Esophagus squamous epithelium (tissue), 5 donors: ENCODE measurements around the gene RAB6A. TPM values are rescaled to one million over a fixed set of nuclear protein-coding genes. Genes with fewer than 3 reads are reported as not detected.
"Not testable (repeated sequence)": the region's sequence is repeated elsewhere in the genome, so short reads cannot be mapped to it uniquely, and the experiment has no call there.

Experiments
- DNase-seq: peaks from one replicate; lab custom pipeline; 2025; lab: John Stamatoyannopoulos, UW
- H3K27ac ChIP-seq, 4 donors: fragments of 200-600 bp; sonication (generic); one replicate each; pipeline ENCODE4 v1.5.1; 2016 to 2019; ENCODE audit warnings: mild to moderate bottlenecking in 1 of 4
- H3K27me3 ChIP-seq, 4 donors: fragments of 200-600 bp; sonication (generic); 1 replicate in 3 of 4; 2 replicates in 1 of 4; pipeline versions ENCODE4 v1.5.1 to v1.6.0; 2017 to 2021; ENCODE audit warnings: antibody characterized with exemption in 1 of 4
- H3K36me3 ChIP-seq, 3 donors: fragments of 200-600 bp; sonication (generic); one replicate each; pipeline ENCODE4 v1.5.1; 2016 to 2019
- H3K4me1 ChIP-seq, 3 donors: fragments of 200-600 bp; sonication (generic); one replicate each; pipeline ENCODE4 v1.5.1; 2017 to 2019
- H3K4me3 ChIP-seq, 4 donors: fragments of 200-600 bp; sonication (generic); 1 replicate in 3 of 4; 2 replicates in 1 of 4; pipeline ENCODE4 v1.5.1; 2016 to 2019; ENCODE audit warnings: mild to moderate bottlenecking in 2 of 4, moderate library complexity in 1 of 4
- H3K9me3 ChIP-seq, 3 donors: fragments of 200-600 bp; sonication (generic); one replicate each; pipeline ENCODE4 v1.5.1; 2016 to 2019
- POLR2A ChIP-seq, 4 donors: fragments of 450-650 bp; IDR thresholded peaks; one replicate each; pipeline ENCODE4 v1.6.1; 2017; ENCODE audit warnings: antibody characterized with exemption in 4 of 4, mild to moderate bottlenecking in 4 of 4, moderate library complexity in 3 of 4
- WGBS, 2 donors: methylation state at CpG; one replicate each; pipeline ENCODE4 v1.1.5; 2018; 5-methylcytosine and 5-hydroxymethylcytosine counted together
- intact Hi-C: fragments of 100-400 bp; cut with DNase I; formaldehyde crosslinking; loops from one replicate; pipeline ENCODE4 v1.15.0; 2022
- total RNA-seq, 4 donors: library from RNA; depleted of rRNA; stranded (reverse); fragments of >200 nt; gene quantifications; one replicate each; pipeline ENCODE4 v1.1.0, GENCODE V29; 2016
- TF ChIP-seq, protein P1 (sequence below), 6 experiments: fragments of 450-650 bp in 4 of 6; fragments of 200-600 bp in 2 of 6; sonication (generic) in 2 of 6; IDR thresholded peaks; one replicate each; pipeline ENCODE4 v1.5.1; 2016 to 2019; ENCODE audit warnings: antibody characterized with exemption in 6 of 6, mild to moderate bottlenecking in 4 of 6, moderate library complexity in 4 of 6
- donor health status: DM: yes; HTN: yes; CAD: no.

The RAB6A gene
- total RNA-seq, 4 donors from 2014 or later: 115 to 234 (median 161) TPM

DNA sequence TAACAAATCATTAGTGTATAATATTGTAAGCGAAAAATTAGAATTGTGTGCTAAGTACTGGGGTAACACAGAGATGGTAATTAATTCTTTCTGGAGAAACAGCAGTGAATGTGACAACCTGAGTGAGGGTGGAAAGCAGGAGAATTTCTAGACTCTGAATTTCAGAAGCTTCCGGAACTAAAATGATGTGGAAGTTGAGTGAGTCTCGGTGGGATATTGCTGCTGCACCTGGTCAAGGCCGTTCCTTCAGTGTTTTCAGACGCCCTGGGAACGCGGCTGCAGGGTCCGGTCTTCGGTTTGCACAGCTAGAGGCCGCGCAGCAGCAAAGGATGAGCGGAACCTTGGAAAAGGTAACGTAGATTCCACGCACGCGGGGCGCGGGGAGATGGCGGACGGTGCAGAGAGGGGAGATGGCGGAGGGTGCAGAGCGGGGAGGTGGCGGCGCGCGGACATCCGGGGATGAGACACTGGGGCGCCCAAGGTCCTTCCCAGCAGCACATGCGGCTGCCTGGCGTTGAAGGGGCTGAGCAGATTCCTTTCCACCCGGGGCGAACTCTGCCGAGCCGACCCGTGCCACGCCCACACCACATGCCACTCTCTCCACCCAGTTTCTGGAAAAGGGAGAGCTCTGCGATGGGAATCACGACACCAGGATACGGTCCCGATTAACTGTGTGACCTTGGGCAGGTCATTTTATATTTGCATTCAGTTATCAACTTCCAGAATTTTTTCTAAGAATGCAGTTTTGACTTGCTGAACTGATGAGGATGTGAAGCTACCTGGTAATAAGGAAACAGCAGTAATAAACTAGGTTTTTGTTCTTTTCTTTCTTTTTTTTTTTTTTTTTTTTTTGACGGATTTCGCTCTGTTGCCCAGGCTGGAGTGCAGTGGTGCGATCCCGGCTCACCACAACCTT, 27.0 kb upstream of the RAB6A start, which contains the start of gene MRPL48:
Gene MRPL48 (plus strand): TSS at position 232 of the 916 bp plus-strand sequence. CDS start 98 bp downstream, at position 330.
- intact Hi-C loops: no loop called here
- Histone ChIP-seq H3K27ac (peak within 1 kb of the TSS; percentile 84 to 95 (median 92)), H3K4me1 (peaks cover 6 to 36% (median 15%) of the 10 kb centered on the region in 3 donors), H3K27me3 (no peaks in the 10 kb centered on the region), H3K4me3 (peak within 1 kb of the TSS; percentile 66 to 93 (median 82)), H3K9me3 (no peaks in the 10 kb centered on the region), H3K36me3 (peaks cover 0 to 9% (median 0%) of the 10 kb centered on the region in 3 donors)
- 4 to 8% methylated on average over 23 of the region's 44 CpGs for WGBS, 2 donors
- DNase-seq: peak; percentile 72
- TF ChIP-seq, protein P1, sequence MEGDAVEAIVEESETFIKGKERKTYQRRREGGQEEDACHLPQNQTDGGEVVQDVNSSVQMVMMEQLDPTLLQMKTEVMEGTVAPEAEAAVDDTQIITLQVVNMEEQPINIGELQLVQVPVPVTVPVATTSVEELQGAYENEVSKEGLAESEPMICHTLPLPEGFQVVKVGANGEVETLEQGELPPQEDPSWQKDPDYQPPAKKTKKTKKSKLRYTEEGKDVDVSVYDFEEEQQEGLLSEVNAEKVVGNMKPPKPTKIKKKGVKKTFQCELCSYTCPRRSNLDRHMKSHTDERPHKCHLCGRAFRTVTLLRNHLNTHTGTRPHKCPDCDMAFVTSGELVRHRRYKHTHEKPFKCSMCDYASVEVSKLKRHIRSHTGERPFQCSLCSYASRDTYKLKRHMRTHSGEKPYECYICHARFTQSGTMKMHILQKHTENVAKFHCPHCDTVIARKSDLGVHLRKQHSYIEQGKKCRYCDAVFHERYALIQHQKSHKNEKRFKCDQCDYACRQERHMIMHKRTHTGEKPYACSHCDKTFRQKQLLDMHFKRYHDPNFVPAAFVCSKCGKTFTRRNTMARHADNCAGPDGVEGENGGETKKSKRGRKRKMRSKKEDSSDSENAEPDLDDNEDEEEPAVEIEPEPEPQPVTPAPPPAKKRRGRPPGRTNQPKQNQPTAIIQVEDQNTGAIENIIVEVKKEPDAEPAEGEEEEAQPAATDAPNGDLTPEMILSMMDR (IDR thresholded peaks at IDR 0.05): peak in 1 of 6 experiments; percentile 22
- TF ChIP-seq POLR2A (IDR thresholded peaks at IDR 0.05): no peak

- TF ChIP-seq, protein P1 (IDR thresholded peaks at IDR 0.05): no peak
- no peak for TF ChIP-seq POLR2A (IDR thresholded peaks at IDR 0.05)
- 45 to 53% methylated on average over 14 to 17 of the region's 17 CpGs for WGBS, 2 donors
- Histone ChIP-seq H3K27me3 (no peaks in the 10 kb centered on the region), H3K4me1 (peaks cover 6 to 36% (median 15%) of the 10 kb centered on the region in 3 donors), H3K9me3 (no peaks in the 10 kb centered on the region), H3K36me3 (peaks cover 0 to 9% (median 0%) of the 10 kb centered on the region in 3 donors), H3K4me3 (peak overlapping the region; percentile 66 to 93 (median 82)), H3K27ac (peak overlapping the region; percentile 84 to 95 (median 92))
- no peak for DNase-seq
- intact Hi-C loops: no loop called here
Measured at GRCh38 chr11:73787051-73787642, 26.3 kb upstream of the RAB6A start.

DNA sequence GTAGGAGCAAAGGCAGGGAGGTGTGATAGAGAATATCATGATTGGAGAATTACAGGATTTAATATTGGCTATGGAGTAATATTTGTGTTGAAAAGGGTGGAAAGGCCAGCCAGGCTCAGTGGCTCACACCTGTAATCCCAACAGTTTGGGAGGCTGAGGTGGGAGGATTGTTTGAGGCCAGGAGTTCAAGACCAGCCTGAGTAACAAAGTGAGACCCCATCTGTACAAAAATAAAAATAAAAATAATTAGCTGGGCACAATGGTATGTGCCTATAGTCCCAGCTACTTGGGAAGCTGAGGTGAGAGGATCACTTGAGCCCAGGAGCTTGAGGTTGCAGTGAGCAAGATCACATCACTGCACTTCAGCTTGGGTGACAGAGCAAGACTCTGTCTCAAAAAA, 24.6 kb upstream of the RAB6A start:
- H3K4me3 ChIP-seq, DNase-seq, intact Hi-C loops, H3K9me3 ChIP-seq, H3K36me3 ChIP-seq, H3K27me3 ChIP-seq, H3K27ac ChIP-seq: not testable (repeated sequence)
- H3K4me1 ChIP-seq: peaks cover 6 to 42% (median 15%) of the 10 kb centered on the region in 3 donors

- WGBS, 2 donors: 66 to 70% methylated on average over 1 of the region's 1 CpG
- Histone ChIP-seq H3K36me3 (no peaks in the 10 kb centered on the region), H3K4me1 (peaks cover 6 to 50% (median 20%) of the 10 kb centered on the region in 3 donors), H3K9me3 (no peaks in the 10 kb centered on the region), H3K27me3 (no peaks in the 10 kb centered on the region), H3K27ac (peak overlapping the region in 1 of 4 donors; percentile 25), H3K4me3 (no peak overlapping the region)
- intact Hi-C loops: no loop called here
- TF ChIP-seq, protein P1 (IDR thresholded peaks at IDR 0.05): no peak
- TF ChIP-seq POLR2A (IDR thresholded peaks at IDR 0.05): no peak
- DNase-seq: no peak
Measured at GRCh38 chr11:73784734-73785133, 23.9 kb upstream of the RAB6A start.

- TF ChIP-seq POLR2A (IDR thresholded peaks at IDR 0.05): no peak
- TF ChIP-seq, protein P1 (IDR thresholded peaks at IDR 0.05): no peak
Measured at GRCh38 chr11:73784080-73784634, 23.3 kb upstream of the RAB6A start.

More at GRCh38 chr11:73784080-73784634, 23.3 kb upstream of the RAB6A start:
- DNase-seq: no peak
- peak overlapping the region in 1 of 4 donors; percentile 25 for H3K27ac ChIP-seq
- H3K4me1 ChIP-seq: peaks cover 6 to 47% (median 18%) of the 10 kb centered on the region in 3 donors
- H3K9me3 ChIP-seq: no peaks in the 10 kb centered on the region
- H3K27me3 ChIP-seq: no peaks in the 10 kb centered on the region
- H3K36me3 ChIP-seq: no peaks in the 10 kb centered on the region
- intact Hi-C loops: no loop called here
- H3K4me3 ChIP-seq: no peak overlapping the region
- 68 to 77% methylated on average over 5 to 6 of the region's 6 CpGs for WGBS, 2 donors
